ENCODE results near the gene DUSP22. TPM values are rescaled to one million over a fixed set of nuclear protein-coding genes. Genes with fewer than 3 reads are reported as not detected.

Gene DUSP22
- total RNA-seq, 4 donors from 2014 or later: 34.7 to 75.9 (median 48.5) TPM

- peak in 2 of 3 donors; percentile 42 to 69 for DNase-seq
- H3K4me3 ChIP-seq: no peak overlapping the region
- peaks cover 0 to 33% (median 14%) of the 10 kb centered on the region in 4 donors for H3K4me1 ChIP-seq
- H3K9me3 ChIP-seq: no peaks in the 10 kb centered on the region
- no peak for TF ChIP-seq CTCF (IDR thresholded peaks at IDR 0.05)
- TF ChIP-seq POLR2A (IDR thresholded peaks at IDR 0.05): no peak
- no peaks in the 10 kb centered on the region for H3K36me3 ChIP-seq
- H3K27me3 ChIP-seq: no peaks in the 10 kb centered on the region
- peak overlapping the region in 3 of 4 donors; percentile 6 to 75 (median 45) for H3K27ac ChIP-seq
Measured at GRCh38 chr6:337805-338368, 45.6 kb downstream of the DUSP22 start.

GRCh38 chr6:338815-339262, 46.6 kb downstream of the DUSP22 start:
- Histone ChIP-seq H3K4me1 (peaks cover 0 to 33% (median 14%) of the 10 kb centered on the region in 4 donors), H3K9me3 (no peaks in the 10 kb centered on the region), H3K36me3 (no peaks in the 10 kb centered on the region), H3K27me3 (no peaks in the 10 kb centered on the region), H3K4me3 (no peak overlapping the region), H3K27ac (peak overlapping the region in 2 of 4 donors; percentile 20 to 75)
- DNase-seq: no peak
- TF ChIP-seq POLR2A (IDR thresholded peaks at IDR 0.05) (no peak), CTCF (IDR thresholded peaks at IDR 0.05) (no peak)

GRCh38 chr6:339480-339879, 47.2 kb downstream of the DUSP22 start:
- DNase-seq: no peak
- no peaks in the 10 kb centered on the region for H3K27me3 ChIP-seq
- no peak overlapping the region for H3K4me3 ChIP-seq
- peak overlapping the region in 2 of 4 donors; percentile 20 to 75 for H3K27ac ChIP-seq
- peaks cover 0 to 33% (median 14%) of the 10 kb centered on the region in 4 donors for H3K4me1 ChIP-seq
- H3K9me3 ChIP-seq: no peaks in the 10 kb centered on the region
- H3K36me3 ChIP-seq: no peaks in the 10 kb centered on the region
- no peak for TF ChIP-seq POLR2A (IDR thresholded peaks at IDR 0.05)
- TF ChIP-seq CTCF (IDR thresholded peaks at IDR 0.05): no peak

GRCh38 chr6:340186-340955, 48.1 kb downstream of the DUSP22 start:
- H3K9me3 ChIP-seq: no peaks in the 10 kb centered on the region
- H3K36me3 ChIP-seq: no peaks in the 10 kb centered on the region
- H3K4me3 ChIP-seq: no peak overlapping the region
- TF ChIP-seq POLR2A (IDR thresholded peaks at IDR 0.05): no peak
- TF ChIP-seq CTCF (IDR thresholded peaks at IDR 0.05): no peak
- DNase-seq: peak in 1 of 3 donors; percentile 46
- no peaks in the 10 kb centered on the region for H3K27me3 ChIP-seq
- peak overlapping the region in 3 of 4 donors; percentile 30 to 75 (median 31) for H3K27ac ChIP-seq
- peaks cover 0 to 33% (median 14%) of the 10 kb centered on the region in 4 donors for H3K4me1 ChIP-seq

- no peaks in the 10 kb centered on the region for H3K27me3 ChIP-seq
- H3K36me3 ChIP-seq: no peaks in the 10 kb centered on the region
- H3K27ac ChIP-seq: peak overlapping the region in 3 of 4 donors; percentile 30 to 75 (median 31)
- H3K4me3 ChIP-seq: no peak overlapping the region
- DNase-seq: peak; percentile 52 to 77 (median 66)
- TF ChIP-seq CTCF (IDR thresholded peaks at IDR 0.05) (no peak), POLR2A (IDR thresholded peaks at IDR 0.05) (no peak)
- no peaks in the 10 kb centered on the region for H3K9me3 ChIP-seq
- H3K4me1 ChIP-seq: peaks cover 0 to 31% (median 13%) of the 10 kb centered on the region in 4 donors
Measured at GRCh38 chr6:340991-341827, 48.9 kb downstream of the DUSP22 start.

Data from Peyer's patch (tissue), 4 donors.